D721Med (cell line): ENCODE results near the gene ZNF195.

Experiments
- DNase-seq: peaks from one replicate; pipeline ENCODE4 v3.0.0; 2011; ENCODE audit warnings: low spot score; ENCODE audit not compliant: insufficient read length
- FAIRE-seq: peaks from 2 replicates; lab custom pipeline; 2011; peaks lifted over from hg19 to GRCh38; lab: Jason Lieb, UNC
- CTCF ChIP-seq: IDR thresholded peaks from 2 replicates; pipeline ENCODE4 v1.5.1; 2012; ENCODE audit warnings: mild to moderate bottlenecking, control low read depth; ENCODE audit not compliant: insufficient read depth; ENCODE audit errors: missing control alignments

The ZNF195 gene

GRCh38 chr11:3347127-3347526 lies 31.8 kb downstream of the ZNF195 start:
- no peak for TF ChIP-seq CTCF
- FAIRE-seq (no peak), DNase-seq (no peak)

- DNase-seq = no peak
- no peak for FAIRE-seq
- no peak for TF ChIP-seq CTCF
These were observed 32.4 kb downstream of the ZNF195 start for GRCh38 chr11:3346587-3346986.

GRCh38 chr11:3345736-3346135 lies 33.2 kb downstream of the ZNF195 start:
- DNase-seq (no peak), FAIRE-seq (no peak)
- TF ChIP-seq CTCF = no peak

- no peak for TF ChIP-seq CTCF
- no peak for DNase-seq
- no peak for FAIRE-seq
These were observed 34.4 kb downstream of the ZNF195 start for GRCh38 chr11:3344327-3345174.

GRCh38 chr11:3342709-3343108 lies 36.2 kb downstream of the ZNF195 start:
- no peak for FAIRE-seq
- no peak for TF ChIP-seq CTCF
- no peak for DNase-seq

GRCh38 chr11:3341298-3341697 lies 37.6 kb downstream of the ZNF195 start:
- TF ChIP-seq CTCF = peak; percentile 76
- DNase-seq (no peak), FAIRE-seq (no peak)

GRCh38 chr11:3340025-3340424 lies 38.9 kb downstream of the ZNF195 start:
- DNase-seq (no peak), FAIRE-seq (no peak)
- TF ChIP-seq CTCF = no peak
